HG03575 (cell line): ENCODE results near the gene EFL1.

Experiments used
- ATAC-seq: cut with Tn5 transposase; IDR thresholded peaks from one replicate; pipeline ENCODE4 v1.9.1; 2021; ENCODE audit not compliant: unreplicated experiment, insufficient number of reproducible peaks, low FRiP score; ENCODE audit errors: extremely low read depth

EFL1 gene

DNA sequence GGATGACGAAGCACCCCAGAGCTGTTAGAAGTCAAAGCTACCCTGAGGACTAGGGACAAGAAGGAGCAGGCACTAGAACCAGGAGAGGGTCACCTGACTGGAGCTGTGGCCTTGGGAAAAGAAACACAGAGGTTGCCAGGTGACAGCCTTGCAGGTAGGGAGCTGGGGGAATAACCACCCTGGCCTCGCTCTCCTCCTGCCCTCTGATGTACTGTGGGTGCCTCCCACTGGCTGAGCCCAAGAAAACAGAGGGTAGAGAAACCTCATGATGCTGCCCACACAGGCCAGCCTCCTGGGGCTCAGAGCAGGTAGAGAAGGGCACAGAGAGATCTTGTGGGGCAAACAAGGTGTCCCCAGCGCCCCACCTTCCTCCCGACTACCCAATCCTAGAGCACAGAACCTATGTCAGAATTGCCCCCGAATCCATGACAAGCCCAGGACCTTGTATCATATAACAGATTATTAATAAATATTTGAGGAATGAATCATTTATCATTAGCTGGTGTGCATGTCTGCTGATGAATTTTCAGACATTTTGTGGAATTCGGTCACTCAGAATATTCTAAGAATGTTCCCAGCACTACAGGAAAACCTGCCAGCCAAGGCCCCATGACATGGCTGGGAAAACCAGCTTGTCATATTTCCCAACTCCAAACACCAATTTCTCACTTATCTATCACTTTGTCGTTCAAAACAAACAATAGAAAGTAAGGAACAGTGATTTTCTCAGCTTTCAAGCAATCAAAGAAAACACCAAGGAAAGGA lies 156.9 kb downstream of the EFL1 start:
- no peak for ATAC-seq

DNA sequence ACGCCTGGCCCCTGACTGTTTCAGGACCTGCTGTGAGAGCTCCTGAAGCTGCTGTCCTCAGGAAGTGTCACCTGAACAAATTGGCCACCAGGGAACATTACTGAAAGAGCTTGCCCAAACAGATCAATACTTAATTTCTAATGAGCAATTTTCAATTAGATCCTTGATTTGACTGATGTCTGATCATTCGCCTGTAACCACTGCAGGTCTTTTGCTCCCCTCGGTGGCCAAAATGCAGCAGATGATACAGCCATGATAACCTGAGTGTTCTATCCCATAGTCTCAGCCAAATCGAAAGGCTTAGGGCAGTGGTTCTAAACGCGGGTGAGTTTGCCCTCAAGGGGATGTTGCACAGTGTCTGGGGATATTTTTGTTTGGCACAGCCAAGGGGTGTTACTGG lies 159.1 kb downstream of the EFL1 start:
- no peak for ATAC-seq

DNA sequence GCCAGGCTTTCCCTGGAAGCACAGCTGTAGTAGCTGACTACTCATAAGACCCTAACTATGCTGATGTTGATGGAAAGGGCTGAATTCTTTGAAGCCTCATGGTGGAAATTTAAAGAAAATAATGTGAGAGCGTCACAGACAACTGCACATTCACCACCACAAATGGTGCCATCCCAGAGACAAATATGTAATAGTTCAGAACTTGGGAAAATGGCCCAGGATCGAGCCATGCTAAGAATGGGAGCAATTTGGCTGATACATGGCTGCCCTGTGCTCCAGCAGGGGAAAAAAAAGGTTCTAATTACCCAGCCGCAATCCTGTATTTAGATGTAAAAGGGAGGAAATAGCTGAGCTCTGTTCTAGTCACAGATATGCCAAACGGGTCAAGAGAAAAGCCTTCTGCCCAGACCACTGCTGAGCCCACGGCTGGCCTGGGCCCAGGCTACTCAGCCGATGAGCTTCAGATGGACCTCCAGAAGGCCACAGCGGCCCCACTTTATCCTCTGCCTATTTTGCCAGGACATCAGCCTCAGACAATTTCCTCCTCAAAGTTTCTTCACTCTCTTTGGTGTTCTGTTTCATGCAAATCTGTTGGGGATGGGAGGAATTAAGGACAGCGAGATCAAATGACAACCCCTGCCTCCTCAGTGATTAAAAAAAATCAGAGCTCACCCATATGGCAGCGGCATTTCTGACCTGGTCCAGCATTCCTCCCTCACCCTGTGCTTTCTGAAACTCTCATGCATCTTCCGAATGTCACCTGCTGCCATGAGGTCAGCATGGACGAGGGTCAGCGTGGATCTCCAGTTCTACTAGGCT lies 162.2 kb downstream of the EFL1 start:
- no peak for ATAC-seq

DNA sequence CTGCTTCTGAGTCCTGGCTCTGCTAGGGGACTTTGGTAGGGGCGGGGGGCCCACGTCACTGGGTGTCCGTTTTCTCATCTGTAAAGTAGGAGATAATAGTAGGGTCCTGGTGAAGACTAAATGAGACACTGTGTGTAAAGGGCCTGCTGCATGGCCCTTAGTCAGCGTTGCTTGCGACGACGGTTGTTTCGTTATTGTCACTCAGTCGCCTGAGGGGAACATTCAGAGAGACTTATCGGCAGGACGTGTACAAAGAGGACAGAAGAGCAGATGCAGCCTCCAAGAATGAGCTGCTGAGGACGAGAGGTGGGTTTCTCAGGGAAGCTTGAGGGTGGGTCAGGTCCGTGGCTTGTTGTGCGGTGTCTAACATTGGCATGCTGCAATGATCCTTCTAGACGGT lies 163.9 kb downstream of the EFL1 start:
- no peak for ATAC-seq

DNA sequence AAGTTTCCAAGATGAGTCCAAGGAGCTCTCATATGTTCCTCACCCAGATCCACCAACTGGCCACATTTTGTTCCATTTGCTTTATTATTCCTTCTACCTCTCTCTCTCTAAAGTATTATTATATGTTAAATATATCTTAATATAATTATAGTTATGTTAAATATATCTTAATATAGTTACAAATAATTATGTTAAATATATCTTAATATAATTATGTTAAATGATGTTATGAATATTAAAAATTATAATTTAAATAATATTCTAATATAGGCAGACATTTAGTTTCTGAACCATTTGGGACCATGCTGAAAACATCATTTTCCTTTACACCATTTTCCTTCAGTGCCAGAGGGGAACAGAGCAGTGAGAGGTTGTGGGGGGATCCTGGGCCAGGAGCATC lies 166.7 kb downstream of the EFL1 start:
- no peak for ATAC-seq

DNA sequence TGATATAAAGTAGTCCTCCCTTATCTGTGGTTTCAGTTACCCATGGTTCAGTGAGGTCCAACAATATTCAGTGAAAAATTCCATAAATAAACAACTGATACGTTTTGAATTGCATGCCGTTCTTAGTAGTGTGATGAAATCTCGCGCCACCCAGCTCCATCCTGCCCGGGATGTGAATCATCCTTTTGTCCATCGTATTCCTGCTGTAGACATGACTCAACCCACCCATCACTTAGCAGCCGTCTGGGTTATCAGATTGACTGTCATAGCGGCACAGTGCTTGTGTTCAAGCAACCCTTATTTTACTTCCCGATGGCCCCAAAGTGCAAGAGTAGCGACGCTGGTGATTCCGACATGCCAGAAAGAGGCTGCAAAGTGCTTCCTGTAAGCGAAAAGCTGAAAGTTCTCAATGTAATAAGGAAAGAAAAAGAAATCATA lies 168.7 kb downstream of the EFL1 start:
- ATAC-seq: no peak

DNA sequence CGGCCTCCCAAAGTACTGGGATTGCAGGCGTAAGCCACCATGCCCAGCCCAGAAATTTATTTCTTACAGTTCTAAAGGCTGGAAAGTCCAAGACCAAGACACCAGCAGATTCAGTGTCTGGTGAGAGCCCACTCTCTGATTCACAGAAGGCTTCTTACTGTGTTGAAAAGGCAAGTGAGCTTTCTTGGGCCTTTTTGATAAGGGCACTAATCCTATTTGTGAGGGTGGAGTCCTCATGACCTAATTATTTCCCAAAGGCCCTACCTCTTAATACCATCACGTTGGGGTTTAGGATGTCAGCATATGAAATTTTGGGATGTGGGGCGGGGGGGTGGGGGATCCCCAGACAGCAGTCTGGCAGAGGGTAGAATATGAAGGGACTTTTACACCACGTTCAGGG lies 169.2 kb downstream of the EFL1 start:
- no peak for ATAC-seq

DNA sequence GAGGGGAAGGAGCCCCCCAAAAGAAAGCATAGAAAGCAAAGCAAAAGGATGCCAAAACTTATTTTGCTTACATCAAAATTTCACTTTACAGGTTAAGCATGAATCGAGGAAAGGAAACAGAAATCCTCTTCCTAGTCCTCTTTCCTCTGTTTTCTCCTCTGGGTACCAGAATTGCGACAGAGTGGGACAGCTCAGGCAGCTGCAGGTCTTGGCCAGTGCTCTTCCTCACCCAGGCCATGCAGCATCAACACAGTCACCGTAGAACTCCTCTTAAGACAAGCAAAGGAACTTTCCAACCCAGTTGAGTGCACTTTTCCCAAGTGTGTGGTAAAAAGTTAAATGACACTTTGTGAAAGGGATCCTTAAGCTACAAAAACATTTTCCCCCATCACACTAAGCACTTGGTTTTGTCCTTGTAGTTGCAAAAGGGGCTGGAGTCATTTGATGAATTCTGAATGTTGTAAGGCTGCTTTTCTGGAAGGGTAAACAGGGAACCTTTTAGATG lies 170.8 kb downstream of the EFL1 start:
- ATAC-seq: no peak

DNA sequence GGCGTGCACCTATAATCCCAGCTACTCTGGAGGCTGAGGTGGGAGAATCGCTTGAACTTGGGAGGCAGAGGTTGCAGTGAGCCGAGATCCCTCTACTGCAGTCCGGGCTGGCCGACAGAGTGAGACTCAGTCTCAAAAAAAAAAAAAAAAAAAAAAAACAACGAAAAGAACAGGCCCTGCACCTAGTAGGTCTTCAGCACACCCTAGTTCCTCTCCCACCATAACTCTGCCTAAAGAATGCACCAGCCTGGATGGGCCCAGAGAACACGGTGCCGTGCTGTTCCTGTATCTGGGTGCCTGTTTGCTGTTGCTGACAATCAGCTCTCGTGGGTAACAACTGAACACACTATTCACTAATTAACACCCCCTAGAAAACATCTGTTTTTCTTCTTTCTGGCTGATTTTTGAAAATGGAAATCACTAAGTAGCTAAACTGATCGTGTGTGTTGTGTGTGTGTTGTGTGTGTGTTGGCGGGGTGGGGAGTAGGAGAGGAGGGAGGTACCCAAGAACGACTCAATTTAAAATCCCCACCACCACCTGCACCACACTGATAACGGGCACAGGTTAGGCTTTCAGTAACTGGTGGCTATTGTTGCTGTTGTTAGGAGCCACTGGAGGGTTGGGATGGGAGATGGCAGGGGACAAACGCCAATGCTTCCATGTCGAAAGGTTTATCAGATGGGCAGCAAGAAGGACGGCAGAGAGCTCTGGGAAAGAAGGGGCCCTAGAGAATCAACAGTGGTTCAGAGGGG lies 176.1 kb downstream of the EFL1 start:
- no peak for ATAC-seq

DNA sequence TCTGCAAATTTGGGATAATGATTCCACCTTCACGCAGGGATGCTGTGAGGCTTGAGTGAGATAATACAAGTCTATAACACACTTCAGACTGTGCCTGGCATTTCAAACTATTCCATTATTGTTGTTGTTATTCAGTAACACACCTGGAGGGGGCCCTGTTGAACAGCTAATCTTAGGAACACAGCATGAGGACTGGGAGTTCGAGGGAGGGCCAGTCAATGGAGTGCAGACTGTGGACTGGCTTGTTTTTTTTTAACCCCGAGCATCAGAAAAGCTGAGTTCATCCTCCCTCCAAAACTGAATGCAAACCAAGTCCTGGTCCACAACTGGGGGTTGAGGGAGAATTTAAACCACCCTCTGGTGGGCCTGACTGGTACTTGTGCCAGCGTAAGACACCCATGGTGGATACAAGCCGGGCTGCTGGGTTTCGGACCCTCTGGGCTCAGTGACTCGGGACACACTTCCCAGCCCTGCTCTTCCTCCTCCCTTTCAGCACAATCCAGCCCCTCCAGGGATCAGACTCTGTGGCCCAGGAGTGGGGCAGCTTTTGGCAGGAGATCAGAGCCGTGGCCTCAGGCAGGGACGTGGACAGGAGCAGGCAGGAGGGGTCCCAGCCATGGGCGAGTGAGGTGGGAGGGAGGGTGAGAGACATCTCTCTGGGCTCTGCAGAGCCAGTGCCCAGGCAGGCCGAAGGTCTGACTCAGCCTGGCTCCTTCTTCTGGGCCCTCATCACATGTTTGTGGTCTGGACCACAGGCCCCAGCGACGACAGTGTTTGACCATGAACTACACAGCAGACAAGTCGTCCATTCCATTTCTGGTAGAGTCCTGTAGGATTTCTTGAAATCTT lies 180.4 kb downstream of the EFL1 start:
- no peak for ATAC-seq

DNA sequence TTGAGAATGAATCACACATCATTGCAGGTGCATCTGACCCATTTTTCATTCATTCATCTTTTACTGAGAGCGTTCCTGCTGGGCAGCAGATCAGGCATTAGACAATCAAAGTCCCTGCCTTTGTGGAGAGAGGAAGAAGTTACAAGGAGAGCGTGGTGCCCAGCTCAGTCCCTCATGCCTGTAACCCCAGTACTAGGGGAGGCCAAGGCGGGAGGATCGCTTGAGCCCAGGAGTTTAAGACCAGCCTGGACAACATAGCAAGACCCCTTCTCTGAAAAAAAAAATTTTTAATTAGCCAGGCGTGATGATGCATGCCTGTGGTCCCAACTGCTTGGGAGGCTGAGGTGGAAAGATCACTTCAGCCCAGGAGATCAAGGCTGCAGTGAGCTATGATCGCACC lies 181.8 kb downstream of the EFL1 start:
- no peak for ATAC-seq
